ENCODE results near the gene KIAA1549. TPM values are rescaled to one million over a fixed set of nuclear protein-coding genes. Genes with fewer than 3 reads are reported as not detected.

The KIAA1549 gene
- total and polyA plus RNA-seq, 9 of the 15 experiments (the other 6 are each of a cell fraction or from before 2014, with no cell fraction given): 0.01 to 0.29 (median 0.07) TPM

DNA sequence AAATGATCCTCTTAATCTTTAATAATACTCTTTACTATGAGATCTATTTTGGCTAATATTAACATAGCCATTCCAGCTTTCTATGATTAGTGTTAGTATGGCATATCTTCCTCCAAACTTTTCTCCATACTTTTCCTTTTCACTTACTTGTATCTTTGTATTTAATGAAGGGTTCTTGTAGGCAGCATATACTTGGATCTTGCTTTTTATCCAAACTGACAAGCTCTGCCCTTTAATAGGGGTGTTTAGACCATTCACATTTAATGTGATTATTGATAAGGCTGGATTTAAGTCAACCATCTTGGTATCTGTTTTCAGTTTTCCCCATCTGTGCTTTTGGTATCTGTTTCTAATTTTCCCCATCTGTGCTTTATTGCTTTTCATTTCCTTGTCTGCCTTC is 123.5 kb downstream of the KIAA1549 start:
- no peak overlapping the region for H3K27ac ChIP-seq (ENCODE audit: extremely low read depth, low read depth, low read length)
- POLR2A ChIA-PET: no interaction called here
- in situ Hi-C loops (cut with MboI) (no loop called here), intact Hi-C loops (cut with micrococcal nuclease) (no loop called here)
- no peaks in the 10 kb centered on the region for H3K9me3 ChIP-seq (replicated peaks; ENCODE audit: control insufficient read depth, insufficient read depth, low read depth, low read length)
- no TSS peak for BruUV-seq (replicated peaks)
- FAIRE-seq (no peak), DNase-seq (ENCODE audit: extremely low read depth in 1 of 4, low spot score in 3 of 4) (no peak), ATAC-seq (no peak)
- H3K9me1 ChIP-seq (ENCODE audit: control insufficient read depth, insufficient read depth, low read length): no peaks in the 10 kb centered on the region
- H4K20me1 ChIP-seq (replicated peaks; ENCODE audit: control insufficient read depth, insufficient read depth, low read length): no peaks in the 10 kb centered on the region
- TF ChIP-seq, protein P1, sequence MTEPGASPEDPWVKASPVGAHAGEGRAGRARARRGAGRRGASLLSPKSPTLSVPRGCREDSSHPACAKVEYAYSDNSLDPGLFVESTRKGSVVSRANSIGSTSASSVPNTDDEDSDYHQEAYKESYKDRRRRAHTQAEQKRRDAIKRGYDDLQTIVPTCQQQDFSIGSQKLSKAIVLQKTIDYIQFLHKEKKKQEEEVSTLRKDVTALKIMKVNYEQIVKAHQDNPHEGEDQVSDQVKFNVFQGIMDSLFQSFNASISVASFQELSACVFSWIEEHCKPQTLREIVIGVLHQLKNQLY (CRISPR knock-in tag; conservative IDR thresholded peaks at IDR 0.05): no peak
- TF ChIP-seq ZNF143 (CRISPR knock-in tag; IDR thresholded peaks at IDR 0.05) (no peak), ZNF507 (tag; conservative IDR thresholded peaks at IDR 0.05) (peak; percentile 81), CBX3 (IDR thresholded peaks at IDR 0.05; ENCODE audit: borderline replicate concordance in 1 of 2, low read length in 2 of 2) (no peak), SRSF7 (optimal IDR thresholded peaks at IDR 0.05; ENCODE audit: low read depth, low read length) (no peak)
- CTCF ChIA-PET (ENCODE audit: low intra/inter-chr PET ratio): no interaction called here
- no peak overlapping the region for H2AFZ ChIP-seq (ENCODE audit: low read depth, low read length)
- no peak overlapping the region for H3K4me3 ChIP-seq
- no peak overlapping the region for H3K4me2 ChIP-seq (ENCODE audit: insufficient read depth, low read length)
- peaks cover 35 to 47% of the 10 kb centered on the region in 2 experiments for H3K27me3 ChIP-seq (ENCODE audit: control insufficient read depth in 2 of 2, insufficient read depth in 2 of 2, low read length in 2 of 2)
- H3K79me2 ChIP-seq (ENCODE audit: control insufficient read depth, insufficient read depth, low read length): no peaks in the 10 kb centered on the region
- H3K9ac ChIP-seq (ENCODE audit: insufficient read depth in 1 of 2, low read depth in 2 of 2, low read length in 2 of 2): no peak overlapping the region
- H3K4me1 ChIP-seq (replicated peaks in 1 of 2; ENCODE audit: control insufficient read depth in 2 of 2, insufficient read depth in 2 of 2, low read length in 2 of 2): no peaks in the 10 kb centered on the region
- H3K36me3 ChIP-seq (ENCODE audit: control insufficient read depth, insufficient read depth, low read length): no peaks in the 10 kb centered on the region

DNA sequence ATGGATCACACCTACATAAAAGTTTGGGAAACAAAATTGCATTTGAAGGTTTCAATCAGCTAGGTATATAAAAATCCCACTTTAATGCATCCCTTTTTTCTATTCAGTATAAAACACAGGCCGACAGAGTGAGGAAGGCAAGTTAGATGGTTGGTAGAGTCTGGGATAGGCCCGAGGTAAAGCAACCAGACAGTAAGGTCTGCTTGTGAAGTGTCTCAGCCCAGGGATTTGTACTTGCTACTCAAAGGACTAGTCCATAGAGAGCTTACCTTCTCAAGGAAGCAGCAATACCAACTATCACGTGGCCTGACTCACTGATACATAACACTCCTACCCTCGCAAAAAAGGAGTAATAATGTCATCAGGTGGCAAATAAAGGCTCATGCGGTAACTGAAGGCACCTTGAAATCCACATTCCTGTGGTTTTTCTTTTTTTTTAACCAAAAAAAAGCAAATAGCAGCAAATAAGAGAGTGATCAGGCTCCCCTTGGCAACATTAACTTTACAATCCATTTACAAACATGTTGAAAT is 127.0 kb downstream of the KIAA1549 start:
- intact Hi-C loops (cut with micrococcal nuclease): no loop called here
- in situ Hi-C loops (cut with MboI): no loop called here
- H3K27ac ChIP-seq (ENCODE audit: extremely low read depth, low read depth, low read length): no peak overlapping the region
- no peaks in the 10 kb centered on the region for H3K9me1 ChIP-seq (ENCODE audit: control insufficient read depth, insufficient read depth, low read length)
- H3K9ac ChIP-seq (ENCODE audit: insufficient read depth in 1 of 2, low read depth in 2 of 2, low read length in 2 of 2): no peak overlapping the region
- DNase-seq (ENCODE audit: extremely low read depth in 1 of 4, low spot score in 3 of 4) (no peak), ATAC-seq (no peak), FAIRE-seq (no peak)
- no peak overlapping the region for H3K4me3 ChIP-seq
- H3K79me2 ChIP-seq (ENCODE audit: control insufficient read depth, insufficient read depth, low read length): no peaks in the 10 kb centered on the region
- H2AFZ ChIP-seq (ENCODE audit: low read depth, low read length): no peak overlapping the region
- 0% methylated on average over 5 of the region's 5 CpGs for WGBS (ENCODE audit: insufficient coverage, low coverage, missing lambda C conversion rate)
- no peaks in the 10 kb centered on the region for H3K4me1 ChIP-seq (replicated peaks in 1 of 2; ENCODE audit: control insufficient read depth in 2 of 2, insufficient read depth in 2 of 2, low read length in 2 of 2)
- CTCF ChIA-PET (ENCODE audit: low intra/inter-chr PET ratio): interaction anchor here (0.6 kb wide), 1 partner anchor 804 kb away, joined by 3 read pairs; no protein-coding TSS in a partner anchor
- no peaks in the 10 kb centered on the region for H3K9me3 ChIP-seq (replicated peaks; ENCODE audit: control insufficient read depth, insufficient read depth, low read depth, low read length)
- H4K20me1 ChIP-seq (replicated peaks; ENCODE audit: control insufficient read depth, insufficient read depth, low read length): no peaks in the 10 kb centered on the region
- POLR2A ChIA-PET: no interaction called here
- H3K4me2 ChIP-seq (ENCODE audit: insufficient read depth, low read length): no peak overlapping the region
- no peaks in the 10 kb centered on the region for H3K36me3 ChIP-seq (ENCODE audit: control insufficient read depth, insufficient read depth, low read length)
- TF ChIP-seq, protein P2, sequence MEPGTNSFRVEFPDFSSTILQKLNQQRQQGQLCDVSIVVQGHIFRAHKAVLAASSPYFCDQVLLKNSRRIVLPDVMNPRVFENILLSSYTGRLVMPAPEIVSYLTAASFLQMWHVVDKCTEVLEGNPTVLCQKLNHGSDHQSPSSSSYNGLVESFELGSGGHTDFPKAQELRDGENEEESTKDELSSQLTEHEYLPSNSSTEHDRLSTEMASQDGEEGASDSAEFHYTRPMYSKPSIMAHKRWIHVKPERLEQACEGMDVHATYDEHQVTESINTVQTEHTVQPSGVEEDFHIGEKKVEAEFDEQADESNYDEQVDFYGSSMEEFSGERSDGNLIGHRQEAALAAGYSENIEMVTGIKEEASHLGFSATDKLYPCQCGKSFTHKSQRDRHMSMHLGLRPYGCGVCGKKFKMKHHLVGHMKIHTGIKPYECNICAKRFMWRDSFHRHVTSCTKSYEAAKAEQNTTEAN (CRISPR knock-in tag; IDR thresholded peaks at IDR 0.05): no peak
- TF ChIP-seq NFRKB (IDR thresholded peaks at IDR 0.05; ENCODE audit: low read depth) (no peak), PTBP1 (IDR thresholded peaks at IDR 0.05; ENCODE audit: low read depth, low read length) (no peak)
- peaks cover 30 to 37% of the 10 kb centered on the region in 2 experiments for H3K27me3 ChIP-seq (ENCODE audit: control insufficient read depth in 2 of 2, insufficient read depth in 2 of 2, low read length in 2 of 2)
- no TSS peak for BruUV-seq (replicated peaks)
